ENCODE data around the gene CUEDC1. TPM values are rescaled to one million over a fixed set of nuclear protein-coding genes. Genes with fewer than 3 reads are reported as not detected.
A peak's percentile ranks its signal among the peaks of the same experiment; 100 is the strongest.

Gene CUEDC1
- total and polyA plus RNA-seq, 11 donors = 29.6 to 68.5 (median 42.2) TPM

DNA sequence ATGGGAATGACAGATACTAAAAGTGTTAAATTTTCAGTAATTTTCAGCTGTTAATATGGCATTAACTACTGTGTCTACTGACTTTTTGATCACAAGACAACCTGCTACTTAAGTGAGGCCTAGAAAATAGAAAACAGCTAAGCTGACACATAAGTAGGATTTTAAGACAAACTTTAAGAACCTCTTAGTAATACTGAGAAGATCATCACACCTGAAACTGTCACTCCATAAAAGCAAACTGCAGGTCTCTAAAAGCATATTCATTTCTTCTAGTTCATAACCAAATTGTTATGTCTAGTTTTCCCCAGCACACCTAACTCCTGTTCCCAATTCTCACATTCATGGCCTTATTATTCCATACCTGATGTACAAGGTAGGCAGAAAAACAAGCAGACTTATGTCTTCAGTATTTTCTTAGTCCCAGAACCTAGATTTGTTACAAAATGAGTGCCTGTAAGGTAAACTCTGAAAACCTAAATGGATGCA is 43.8 kb upstream of the CUEDC1 start:
- no peak for DNase-seq
- TF ChIP-seq POLR2A (IDR thresholded peaks at IDR 0.05) = no peak
- TF ChIP-seq, protein P1, sequence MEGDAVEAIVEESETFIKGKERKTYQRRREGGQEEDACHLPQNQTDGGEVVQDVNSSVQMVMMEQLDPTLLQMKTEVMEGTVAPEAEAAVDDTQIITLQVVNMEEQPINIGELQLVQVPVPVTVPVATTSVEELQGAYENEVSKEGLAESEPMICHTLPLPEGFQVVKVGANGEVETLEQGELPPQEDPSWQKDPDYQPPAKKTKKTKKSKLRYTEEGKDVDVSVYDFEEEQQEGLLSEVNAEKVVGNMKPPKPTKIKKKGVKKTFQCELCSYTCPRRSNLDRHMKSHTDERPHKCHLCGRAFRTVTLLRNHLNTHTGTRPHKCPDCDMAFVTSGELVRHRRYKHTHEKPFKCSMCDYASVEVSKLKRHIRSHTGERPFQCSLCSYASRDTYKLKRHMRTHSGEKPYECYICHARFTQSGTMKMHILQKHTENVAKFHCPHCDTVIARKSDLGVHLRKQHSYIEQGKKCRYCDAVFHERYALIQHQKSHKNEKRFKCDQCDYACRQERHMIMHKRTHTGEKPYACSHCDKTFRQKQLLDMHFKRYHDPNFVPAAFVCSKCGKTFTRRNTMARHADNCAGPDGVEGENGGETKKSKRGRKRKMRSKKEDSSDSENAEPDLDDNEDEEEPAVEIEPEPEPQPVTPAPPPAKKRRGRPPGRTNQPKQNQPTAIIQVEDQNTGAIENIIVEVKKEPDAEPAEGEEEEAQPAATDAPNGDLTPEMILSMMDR (IDR thresholded peaks at IDR 0.05) = no peak
- intact Hi-C loops (cut with DNase I) = loop anchor here in 7 of 10 donors (1.0 to 10.0 kb wide), 5 partner anchors 113 to 874 kb away; no protein-coding TSS in a partner anchor
- Histone ChIP-seq H3K27ac (peak overlapping the region in 1 of 12 donors; percentile 16), H3K27me3 (no peaks in the 10 kb centered on the region), H3K4me1 (peaks cover 0 to 52% (median 31%) of the 10 kb centered on the region in 12 donors), H3K4me3 (no peak overlapping the region), H3K36me3 (peaks cover 0 to 78% (median 70%) of the 10 kb centered on the region in 9 donors), H3K9me3 (no peaks in the 10 kb centered on the region)
- ATAC-seq = no peak

DNA sequence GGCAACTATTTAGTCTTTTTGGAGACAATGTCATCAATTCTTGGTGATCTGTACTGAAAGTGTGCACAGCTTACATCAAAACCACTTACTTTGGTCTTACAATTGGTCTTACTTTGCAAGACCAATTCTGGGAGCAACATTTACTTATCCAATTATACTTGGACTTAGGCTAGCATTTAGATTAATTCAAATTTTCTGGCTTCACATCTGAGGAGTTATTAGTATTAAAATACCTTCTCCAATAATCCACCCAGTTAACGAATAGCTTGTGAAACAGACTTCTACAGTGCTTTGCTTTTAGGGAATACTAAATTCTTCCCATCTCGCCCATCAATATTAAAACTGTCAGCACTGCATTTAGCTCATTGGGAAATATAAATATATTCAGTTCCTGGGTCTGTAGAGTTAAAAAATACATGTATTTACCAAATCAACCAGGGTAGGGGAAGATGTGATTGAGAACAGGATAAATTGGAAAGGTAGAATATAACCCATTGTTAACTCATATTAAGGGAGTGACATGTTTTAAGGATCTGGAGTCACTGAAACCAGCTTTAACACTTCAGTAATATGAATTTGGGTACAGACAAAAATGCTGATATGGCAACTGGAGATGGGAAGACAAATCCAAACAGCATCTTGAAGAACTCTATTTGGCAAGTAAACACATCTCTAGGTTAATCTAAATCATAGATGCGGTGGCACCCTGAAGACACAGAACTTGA is 42.0 kb upstream of the CUEDC1 start:
- Histone ChIP-seq H3K27ac (no peak overlapping the region), H3K4me1 (peaks cover 0 to 51% (median 29%) of the 10 kb centered on the region in 12 donors), H3K27me3 (no peaks in the 10 kb centered on the region), H3K4me3 (no peak overlapping the region), H3K36me3 (peaks cover 0 to 60% (median 51%) of the 10 kb centered on the region in 9 donors), H3K9me3 (no peaks in the 10 kb centered on the region)
- TF ChIP-seq, protein P1 (IDR thresholded peaks at IDR 0.05) = no peak
- TF ChIP-seq POLR2A (IDR thresholded peaks at IDR 0.05) = no peak
- DNase-seq = no peak
- intact Hi-C loops (cut with DNase I) = loop anchor here in 5 of 10 donors (2.0 to 10.0 kb wide), 4 partner anchors 115 to 872 kb away; no protein-coding TSS in a partner anchor
- no peak for ATAC-seq
- 87 to 93% (median 91%) methylated on average over 3 of the region's 3 CpGs for WGBS, 4 donors

DNA sequence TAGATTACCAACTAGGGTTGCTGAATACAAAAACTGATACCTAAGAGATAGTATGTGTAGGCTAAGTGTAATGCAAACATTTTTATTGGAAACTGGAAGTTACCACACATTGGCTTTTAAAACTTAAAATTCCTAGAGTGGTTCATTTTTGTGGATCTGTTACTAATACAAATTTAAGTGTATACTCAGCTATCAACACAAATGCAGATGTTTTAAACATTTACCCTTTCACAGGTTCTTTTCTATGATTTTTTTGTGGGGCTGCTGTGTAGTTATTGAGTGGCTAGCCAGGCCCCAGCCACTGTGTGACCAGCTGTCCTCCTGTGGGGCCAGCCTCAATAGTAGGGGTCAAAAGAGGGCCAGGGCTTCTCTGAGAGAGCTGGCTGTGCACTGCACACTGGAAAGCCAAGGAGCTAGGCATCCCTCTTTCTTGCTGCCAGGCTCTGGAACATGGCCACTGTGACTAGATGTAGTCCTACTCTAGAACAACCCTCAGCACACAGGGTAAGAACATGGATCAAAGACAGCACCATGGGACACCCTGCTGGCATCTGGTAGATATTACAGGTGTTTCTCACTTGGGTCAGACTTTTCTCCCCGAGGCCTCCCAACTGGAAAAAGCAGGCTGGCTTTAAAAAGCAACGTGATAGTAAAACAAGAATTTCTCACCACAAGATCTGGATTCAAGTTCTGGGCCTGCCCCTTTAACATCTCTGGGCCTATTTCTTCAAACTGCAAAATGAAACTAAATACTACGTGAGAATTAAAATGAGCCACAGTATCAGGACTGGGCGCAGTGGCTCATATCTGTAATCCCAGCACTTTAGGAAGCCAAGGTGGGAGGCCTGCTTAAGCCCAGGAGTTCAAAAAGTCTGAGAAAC is 40.1 kb upstream of the CUEDC1 start:
- no peaks in the 10 kb centered on the region for H3K9me3 ChIP-seq
- 32 to 35% (median 32%) methylated on average over 4 of the region's 4 CpGs for WGBS, 4 donors
- no peaks in the 10 kb centered on the region for H3K27me3 ChIP-seq
- H3K27ac ChIP-seq = peak overlapping the region in 11 of 12 donors; percentile 5 to 98 (median 54)
- peak in 4 of 5 donors; percentile 67 to 71 (median 69) for DNase-seq
- TF ChIP-seq, protein P1 (IDR thresholded peaks at IDR 0.05) = peak; percentile 46 to 72 (median 68)
- TF ChIP-seq POLR2A (IDR thresholded peaks at IDR 0.05) = no peak
- H3K36me3 ChIP-seq = peaks cover 0 to 41% (median 35%) of the 10 kb centered on the region in 9 donors
- H3K4me1 ChIP-seq = peaks cover 0 to 53% (median 25%) of the 10 kb centered on the region in 12 donors
- intact Hi-C loops (cut with DNase I) = loop anchor here in 9 of 10 donors (1.0 to 10.0 kb wide), 8 partner anchors 105 to 871 kb away; no protein-coding TSS in a partner anchor
- peak; percentile 88 to 94 (median 91) for ATAC-seq
- no peak overlapping the region for H3K4me3 ChIP-seq

Measured in heart left ventricle (tissue), 16 donors.